HG02759 (cell line): ENCODE results near the gene KATNB1.
"Not testable (repeated sequence)": the region's sequence is repeated elsewhere in the genome, so short reads cannot be mapped to it uniquely, and the experiment has no call there.

Experiments used
- ATAC-seq: cut with Tn5 transposase; IDR thresholded peaks from one replicate; pipeline ENCODE4 v1.9.1; 2021; ENCODE audit warnings: mild to moderate bottlenecking, moderate library complexity; ENCODE audit not compliant: unreplicated experiment

The KATNB1 gene

GRCh38 chr16:57742543-57742942 is 7.0 kb downstream of the KATNB1 start:
- no peak for ATAC-seq

GRCh38 chr16:57743458-57743857 is 7.9 kb downstream of the KATNB1 start:
- no peak for ATAC-seq

GRCh38 chr16:57743886-57744641 is 8.5 kb downstream of the KATNB1 start:
- ATAC-seq: no peak

- ATAC-seq: no peak
Observed at GRCh38 chr16:57744642-57744903, 9.0 kb downstream of the KATNB1 start.

- ATAC-seq: no peak
Observed at GRCh38 chr16:57745768-57746167, 10.2 kb downstream of the KATNB1 start.

- ATAC-seq: not testable (repeated sequence)
Observed at GRCh38 chr16:57746316-57746715, 10.7 kb downstream of the KATNB1 start.

GRCh38 chr16:57747091-57747490 is 11.5 kb downstream of the KATNB1 start:
- ATAC-seq: no peak

GRCh38 chr16:57747496-57747895 is 11.9 kb downstream of the KATNB1 start:
- ATAC-seq: no peak

- no peak for ATAC-seq
Observed at GRCh38 chr16:57747996-57748395, 12.4 kb downstream of the KATNB1 start.

GRCh38 chr16:57748596-57748995 is 13.0 kb downstream of the KATNB1 start:
- ATAC-seq: no peak

- ATAC-seq: no peak
Observed at GRCh38 chr16:57749101-57749692, 13.6 kb downstream of the KATNB1 start.

- ATAC-seq: no peak
Observed at GRCh38 chr16:57749856-57750452, 14.4 kb downstream of the KATNB1 start.

GRCh38 chr16:57750796-57751538 is 15.4 kb downstream of the KATNB1 start:
- no peak for ATAC-seq

- no peak for ATAC-seq
Observed at GRCh38 chr16:57751539-57752202, 16.1 kb downstream of the KATNB1 start.

GRCh38 chr16:57752203-57752580 is 16.6 kb downstream of the KATNB1 start:
- ATAC-seq: no peak

- ATAC-seq: no peak
Observed at GRCh38 chr16:57752581-57753447, 17.2 kb downstream of the KATNB1 start.

- ATAC-seq: no peak
Observed at GRCh38 chr16:57753448-57754353, 18.1 kb downstream of the KATNB1 start.

- no peak for ATAC-seq
Observed at GRCh38 chr16:57754354-57755060, 18.9 kb downstream of the KATNB1 start.
